T-helper 1 cell (primary cell): ENCODE data around the gene VSNL1.

Experiments
- DNase-seq, 5 donors: peaks; one replicate each; pipeline ENCODE4 v3.0.0-alpha.2; 2012 to 2020
- total RNA-seq, 4 donors: gene quantifications; one replicate each; lab custom pipeline; 2026; lab: John Stamatoyannopoulos, UW

VSNL1 gene
- 0 reads per million in 4 donors for total RNA-seq

DNA sequence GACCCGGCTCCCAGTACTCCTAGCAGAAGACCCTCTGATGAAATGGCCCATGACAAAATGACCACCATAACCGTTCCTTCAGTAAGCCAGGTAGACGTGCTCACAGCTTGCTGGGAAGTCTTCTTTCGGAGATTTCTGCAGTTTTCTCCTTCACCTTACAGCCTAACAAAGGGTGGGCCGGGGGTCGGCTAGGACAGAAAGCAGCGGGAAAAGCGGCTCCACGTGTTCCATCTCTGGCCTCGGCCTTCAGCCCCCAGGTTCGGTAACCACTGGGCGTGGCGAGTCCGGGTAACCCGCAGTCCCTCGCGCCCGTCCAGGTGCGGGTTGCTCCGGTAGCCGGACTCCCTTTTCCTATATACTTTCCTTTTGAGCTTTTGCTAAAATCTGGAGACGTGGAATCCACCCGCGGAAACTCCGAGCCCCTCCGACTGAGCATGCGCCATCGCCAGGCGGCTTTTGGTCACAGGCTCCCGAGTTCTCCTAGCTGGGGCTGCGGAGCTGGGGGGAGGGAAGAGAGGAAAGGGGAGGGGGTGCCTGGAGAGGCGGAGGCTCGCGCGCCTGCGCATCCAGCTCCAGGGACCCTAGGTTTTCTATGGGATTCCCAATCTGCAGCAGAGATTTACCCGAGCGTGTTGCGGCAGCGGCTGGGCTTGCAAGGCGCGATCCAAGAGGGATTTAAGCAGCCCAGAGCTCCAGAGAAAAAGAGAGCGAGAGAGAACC is at the start of gene VSNL1:
Gene VSNL1, plus strand, starts transcription at position 604 of the 720 bp plus-strand sequence. CDS start 51,379 bp downstream, outside the sequence.
- no peak for DNase-seq

DNA sequence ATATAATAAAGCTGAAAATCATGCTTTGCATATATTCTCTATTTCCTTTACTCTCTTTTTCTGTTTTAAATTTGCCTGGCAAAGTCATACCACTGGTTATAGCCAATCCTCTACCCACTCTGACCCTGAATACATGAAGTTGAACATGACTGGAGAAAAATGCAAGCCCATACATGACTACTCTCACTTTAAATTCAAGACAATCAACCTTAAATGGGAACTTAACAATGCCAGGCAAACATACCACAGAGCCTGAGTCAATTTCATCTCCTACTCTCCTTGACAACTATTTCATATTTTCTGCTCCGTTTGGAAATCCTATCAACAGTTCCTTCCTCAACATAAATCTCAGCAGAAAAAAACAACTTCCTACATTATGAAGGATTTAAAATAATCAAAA is 44.9 kb upstream of the VSNL1 start:
- DNase-seq: no peak

DNA sequence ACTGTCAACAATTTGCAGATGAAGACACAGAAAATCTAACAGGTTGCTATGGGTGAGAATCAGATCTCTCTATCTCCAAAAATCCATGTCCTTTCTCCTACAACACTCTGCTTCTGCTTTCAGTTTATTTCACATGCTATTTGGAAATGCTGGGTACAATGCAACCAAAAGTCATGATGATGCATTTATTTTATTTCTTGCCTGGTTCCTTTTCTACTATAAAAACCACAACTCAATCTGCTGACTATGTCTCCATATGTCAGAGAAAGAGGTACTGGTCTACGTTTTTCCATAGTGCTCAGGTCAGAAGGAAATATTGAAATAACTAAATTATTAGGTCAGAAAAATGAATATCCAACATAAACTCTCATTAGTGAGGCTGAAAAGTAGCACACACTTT is 42.8 kb upstream of the VSNL1 start:
- no peak for DNase-seq

DNA sequence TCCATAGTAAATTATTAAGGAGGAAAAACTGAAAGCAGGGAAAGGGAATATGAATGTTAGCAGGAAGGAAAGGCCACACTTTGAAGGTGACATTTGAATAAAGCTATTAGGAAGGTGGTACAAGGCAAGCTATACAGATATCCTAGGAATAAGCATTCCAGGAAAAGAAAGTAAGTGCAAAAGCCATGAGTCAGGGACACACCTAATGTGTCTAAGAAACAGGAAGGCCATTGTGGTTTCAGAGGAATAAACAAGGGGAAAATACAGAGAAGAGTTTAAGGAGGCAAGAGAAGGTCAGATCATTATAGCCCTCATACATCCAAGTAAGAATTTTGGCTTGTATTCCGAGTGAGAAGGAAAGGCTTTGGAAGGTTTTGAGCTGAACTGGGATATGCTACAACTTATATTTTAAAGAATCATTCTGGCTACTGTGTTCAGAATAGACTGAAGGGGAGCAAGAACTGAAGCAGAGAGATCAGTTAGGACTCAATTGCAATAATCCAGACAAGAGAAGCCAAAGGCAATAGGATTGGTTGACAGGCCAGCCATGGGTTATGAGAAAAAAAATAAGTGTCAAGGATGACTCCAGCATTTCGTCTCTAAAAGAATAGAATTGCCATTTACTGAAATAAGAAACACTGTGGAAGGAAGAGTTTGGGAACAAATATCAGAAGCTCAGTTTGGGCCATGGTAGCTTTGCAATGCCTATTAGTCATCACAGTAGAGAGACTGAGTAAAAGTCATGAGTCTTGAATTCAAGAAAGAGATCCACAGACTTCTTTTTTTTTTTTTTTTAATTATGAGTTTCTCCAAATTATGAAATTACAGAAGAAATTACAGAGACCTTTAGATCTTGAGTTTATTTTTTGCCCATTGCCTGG is 33.5 kb upstream of the VSNL1 start:
- DNase-seq: no peak

DNA sequence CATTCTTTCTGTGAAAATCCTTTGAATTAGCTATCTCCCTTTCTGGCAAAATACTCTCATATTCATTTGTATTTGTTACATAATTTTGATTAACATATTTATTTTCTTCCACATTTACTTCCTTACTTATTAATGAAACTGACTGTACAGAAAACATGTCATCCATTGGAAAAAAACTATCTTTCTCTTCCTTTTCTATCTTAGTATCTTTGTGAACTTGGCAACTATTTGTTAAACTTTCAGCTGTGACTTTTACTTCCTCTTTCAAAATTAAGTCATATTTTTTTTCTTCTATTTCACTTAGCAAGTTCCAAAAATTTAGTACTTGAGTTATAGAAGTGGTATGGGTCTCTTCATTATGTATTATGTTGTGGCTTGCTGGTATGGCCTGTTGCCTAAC is 24.8 kb upstream of the VSNL1 start:
- no peak for DNase-seq

DNA sequence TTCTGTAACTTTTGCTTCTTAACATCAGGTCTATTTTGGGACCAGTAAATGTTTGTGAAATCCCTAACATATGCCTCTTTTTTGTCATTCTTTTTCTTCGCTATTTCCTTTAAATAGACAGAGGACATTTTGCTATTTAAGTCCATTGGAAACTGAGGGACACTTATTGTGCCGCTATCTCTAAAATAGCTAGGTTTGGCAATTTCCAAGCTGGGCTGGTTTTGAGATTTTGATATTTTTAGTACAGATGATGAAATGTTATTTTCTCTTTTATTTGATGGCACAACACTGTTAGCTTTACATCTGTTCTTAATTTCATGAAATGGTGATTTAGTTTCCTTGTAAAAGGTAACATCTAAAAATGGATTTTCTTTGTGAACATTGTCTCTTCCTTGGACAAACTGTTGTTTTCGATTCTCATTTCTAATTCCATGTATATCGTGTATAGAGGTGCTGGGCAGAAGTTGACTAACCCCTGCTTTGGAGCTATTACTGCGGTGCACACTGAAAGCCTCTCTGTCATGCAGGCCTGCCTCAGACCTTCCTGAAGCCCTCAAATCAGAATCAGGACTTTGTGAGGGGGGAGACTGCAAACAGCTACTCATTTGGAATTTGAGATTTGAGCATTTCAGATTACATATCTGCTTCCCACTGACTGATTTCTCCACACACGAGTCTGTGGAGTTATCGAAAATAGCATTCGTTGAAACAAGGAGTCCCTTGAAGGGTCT is 22.9 kb upstream of the VSNL1 start:
- DNase-seq: no peak

DNA sequence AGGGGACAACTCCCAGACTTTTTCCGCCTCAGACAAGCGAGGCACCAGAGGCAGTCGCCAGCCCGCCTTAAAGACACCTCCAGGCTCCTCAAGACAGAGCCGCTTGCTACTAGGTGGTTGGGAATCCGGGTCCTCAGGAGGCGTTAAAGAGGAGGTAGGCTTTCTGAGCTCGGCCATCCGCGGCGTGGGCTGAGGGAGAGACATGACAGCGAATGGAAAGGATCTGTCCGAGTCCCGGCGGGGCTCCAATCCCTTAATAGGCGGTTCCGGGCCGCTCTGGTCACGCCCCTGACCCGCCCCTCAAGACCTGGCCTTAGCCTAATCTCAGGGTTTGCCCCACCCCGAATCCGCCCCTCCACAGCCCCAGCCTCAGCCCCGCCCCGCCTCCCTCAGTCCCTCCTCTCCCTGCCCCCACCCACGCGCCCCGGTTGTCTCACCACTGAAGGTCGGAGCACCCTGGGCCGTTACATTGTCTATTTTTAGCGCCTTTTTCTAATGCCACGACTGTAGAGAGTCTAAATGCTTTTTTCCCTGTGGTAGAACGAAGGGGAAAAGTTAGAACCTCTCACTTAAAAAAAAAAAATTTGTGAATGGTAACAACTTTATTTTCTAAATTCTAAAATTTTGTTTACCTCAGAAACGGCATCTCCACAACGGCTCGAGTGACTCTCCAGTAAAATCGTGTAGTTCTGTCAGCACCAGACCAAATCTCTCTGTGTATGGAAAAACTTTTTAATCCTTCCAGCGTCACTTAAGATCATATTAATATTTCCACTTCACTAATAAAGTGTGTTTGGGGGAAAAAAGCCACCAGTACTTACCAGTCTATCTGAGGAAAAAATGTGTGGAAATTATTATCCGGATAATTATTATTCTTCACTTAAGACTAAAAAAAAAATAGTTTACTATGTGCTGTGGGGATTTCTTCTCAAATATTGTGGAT is 22.0 kb upstream of the VSNL1 start, which contains the start of gene RAD51AP2:
Gene RAD51AP2, minus strand, starts transcription at position 229 of the 943 bp plus-strand sequence. Its CDS starts 25 bp downstream, at position 204.
- DNase-seq: peak in 1 of 5 donors; percentile 1

DNA sequence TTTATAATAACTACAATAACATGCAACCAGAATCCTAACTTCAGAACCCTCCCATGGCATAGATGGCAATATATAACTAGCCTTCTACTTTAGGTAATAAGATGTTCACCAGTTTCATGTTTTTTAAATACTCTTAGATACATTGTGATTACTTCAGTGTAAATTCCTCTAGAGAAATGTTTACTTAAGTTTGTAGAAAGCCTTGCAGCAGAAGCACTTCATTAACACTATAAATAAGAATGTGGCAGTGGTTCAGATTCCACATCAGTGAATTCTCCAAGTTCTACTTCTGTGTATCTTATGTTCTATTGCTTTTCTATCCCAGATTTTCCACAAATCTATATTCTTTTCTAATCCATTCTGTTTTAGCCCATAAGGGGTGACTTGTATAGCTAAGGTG is 21.0 kb upstream of the VSNL1 start:
- no peak for DNase-seq

DNA sequence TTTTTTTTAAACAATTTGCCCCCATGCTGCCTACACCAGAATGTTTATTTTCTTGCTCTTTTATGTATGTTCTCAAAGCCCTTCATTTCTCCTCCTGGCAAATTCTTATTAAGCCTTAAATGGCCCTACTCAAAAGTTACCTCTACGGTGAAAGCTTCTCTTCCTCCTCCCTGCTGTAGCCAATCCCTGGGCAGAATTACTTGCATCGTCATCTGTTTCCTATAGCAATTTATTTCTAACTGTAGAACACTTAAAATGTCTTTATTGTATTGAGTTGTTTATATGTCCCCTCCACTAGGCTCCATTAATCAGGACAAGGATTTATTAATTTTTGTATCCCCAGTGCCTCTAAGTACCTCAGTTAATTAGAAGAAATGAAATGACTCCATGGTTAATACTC is 19.7 kb upstream of the VSNL1 start:
- no peak for DNase-seq

DNA sequence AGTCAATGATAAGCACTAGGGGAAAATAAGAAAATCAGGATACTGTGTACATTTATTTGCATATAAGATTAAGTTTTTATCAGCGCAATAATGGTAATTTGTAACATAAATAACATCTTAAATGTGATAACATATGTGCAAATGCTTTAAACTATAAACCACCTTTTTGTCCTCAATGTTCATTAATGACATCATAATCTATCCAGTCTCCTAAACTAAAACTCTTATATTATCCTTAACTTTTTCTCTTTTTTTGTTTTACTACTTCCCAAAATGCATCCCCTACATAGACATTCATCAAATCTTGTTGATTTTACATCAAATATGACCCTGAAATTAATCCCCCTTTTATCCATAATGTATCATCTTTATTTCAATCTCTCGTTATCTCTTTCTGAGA is 18.9 kb upstream of the VSNL1 start:
- DNase-seq: no peak

DNA sequence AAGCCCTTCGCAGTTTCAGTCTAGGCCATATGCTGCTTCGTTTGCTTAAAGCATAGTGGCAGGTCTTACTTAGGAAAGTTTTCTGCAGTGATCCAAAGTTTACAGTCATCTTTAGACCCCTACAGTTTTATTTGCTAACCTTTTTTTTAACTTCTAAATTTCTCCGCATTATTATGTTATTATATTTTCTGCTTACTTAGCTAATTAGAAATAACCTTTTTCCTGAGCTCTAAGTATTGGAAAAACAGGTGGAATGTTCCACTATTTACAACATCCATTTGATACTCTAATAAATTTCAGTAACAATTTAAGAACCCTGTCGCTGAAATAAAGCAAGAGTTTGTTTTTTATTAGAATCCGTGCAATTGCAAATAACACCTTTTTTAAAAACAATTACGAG is 18.2 kb upstream of the VSNL1 start:
- no peak for DNase-seq

DNA sequence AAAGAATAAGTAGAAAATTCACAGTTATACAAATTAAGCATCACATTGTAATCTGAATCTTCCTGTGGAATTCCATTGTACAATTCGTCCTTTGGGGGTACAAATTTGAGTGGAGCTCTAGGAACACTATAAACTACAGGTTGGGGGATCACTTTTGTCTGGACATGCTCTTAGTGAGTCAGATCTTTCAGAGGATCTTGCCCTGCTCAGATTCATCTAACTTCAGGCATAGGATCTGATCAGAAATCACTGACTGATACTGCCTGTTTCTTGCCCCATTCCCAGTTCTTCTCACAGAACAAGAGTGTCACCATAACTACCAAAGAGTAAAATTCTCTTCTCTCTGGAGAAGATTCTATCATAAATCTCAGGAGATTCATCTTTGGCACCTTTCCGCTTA is 10.7 kb upstream of the VSNL1 start:
- DNase-seq: no peak

DNA sequence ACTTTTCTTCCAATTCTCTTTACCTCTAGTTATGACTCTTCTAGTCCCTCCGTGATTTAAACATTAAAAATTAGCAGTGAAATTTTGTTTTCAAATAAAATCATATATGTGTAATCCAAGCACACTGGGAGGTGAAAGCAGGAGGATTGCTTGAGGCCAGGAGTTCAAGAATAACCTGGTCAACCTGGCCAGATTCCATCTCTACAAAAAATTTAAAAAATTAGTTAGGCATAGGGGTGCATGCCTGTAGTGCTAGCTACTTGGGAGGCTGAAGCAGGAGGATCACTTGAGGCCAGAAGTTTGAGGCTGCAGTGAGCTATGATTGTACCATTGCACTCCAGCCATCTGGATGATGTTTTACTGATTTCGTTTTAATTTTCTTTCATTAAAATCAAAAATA is 7.0 kb upstream of the VSNL1 start:
- DNase-seq: no peak

DNA sequence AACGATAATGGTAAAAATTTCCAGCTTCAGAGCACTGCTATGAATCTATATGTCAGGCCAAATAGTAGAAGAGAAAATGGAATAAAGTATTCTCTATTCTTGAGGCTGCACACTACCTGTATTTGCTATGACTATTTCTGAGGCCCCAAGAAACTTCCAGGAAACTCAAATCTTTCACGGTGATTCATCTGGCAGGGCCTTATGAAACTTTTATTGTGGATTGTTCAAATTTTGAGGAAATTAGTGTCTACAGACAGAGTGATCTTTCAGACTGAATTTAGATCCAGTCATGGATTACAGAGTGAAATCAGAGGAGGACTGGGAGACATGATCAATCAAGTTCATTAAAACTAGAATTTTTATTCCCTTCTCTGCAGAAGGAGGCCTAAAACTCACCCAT is 4.1 kb upstream of the VSNL1 start:
- no peak for DNase-seq

DNA sequence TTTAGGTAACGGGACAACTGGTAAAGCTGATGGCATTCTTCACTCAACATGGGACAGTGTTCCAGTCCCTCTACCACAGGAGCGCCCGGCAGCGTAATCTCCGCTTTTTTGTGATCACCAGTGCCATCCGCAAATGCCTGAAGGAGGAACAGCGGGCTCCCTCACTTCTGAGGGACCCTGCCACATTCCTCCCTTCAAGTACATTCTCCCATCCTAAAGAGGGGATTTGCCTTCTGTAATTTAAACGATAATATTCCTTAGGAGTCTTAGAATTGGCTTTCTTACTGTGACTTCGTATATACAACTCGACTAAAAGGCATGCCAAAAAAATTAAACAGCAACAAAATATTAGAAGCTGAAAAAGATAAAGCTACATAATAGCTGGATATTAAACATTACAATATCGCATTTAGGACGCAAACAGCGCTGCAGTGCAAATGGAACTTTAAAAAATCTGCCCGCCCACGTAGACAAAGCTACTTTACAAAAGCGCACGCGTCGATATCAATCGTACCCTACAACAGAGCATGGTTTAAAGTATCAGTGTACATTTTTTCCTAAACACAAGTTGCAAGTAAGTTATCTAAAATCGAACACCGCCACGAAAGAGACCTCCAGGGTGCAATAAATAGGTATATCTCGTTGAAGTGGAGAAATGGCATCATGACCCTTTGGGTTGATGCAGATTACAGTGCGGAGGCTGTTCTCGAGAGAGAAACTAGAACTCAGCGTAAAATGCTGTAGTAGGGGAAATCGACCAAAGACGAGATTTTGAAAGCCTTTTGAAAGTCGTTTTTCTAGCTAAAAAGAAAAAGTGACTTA is 2.3 kb upstream of the VSNL1 start:
- DNase-seq: no peak

DNA sequence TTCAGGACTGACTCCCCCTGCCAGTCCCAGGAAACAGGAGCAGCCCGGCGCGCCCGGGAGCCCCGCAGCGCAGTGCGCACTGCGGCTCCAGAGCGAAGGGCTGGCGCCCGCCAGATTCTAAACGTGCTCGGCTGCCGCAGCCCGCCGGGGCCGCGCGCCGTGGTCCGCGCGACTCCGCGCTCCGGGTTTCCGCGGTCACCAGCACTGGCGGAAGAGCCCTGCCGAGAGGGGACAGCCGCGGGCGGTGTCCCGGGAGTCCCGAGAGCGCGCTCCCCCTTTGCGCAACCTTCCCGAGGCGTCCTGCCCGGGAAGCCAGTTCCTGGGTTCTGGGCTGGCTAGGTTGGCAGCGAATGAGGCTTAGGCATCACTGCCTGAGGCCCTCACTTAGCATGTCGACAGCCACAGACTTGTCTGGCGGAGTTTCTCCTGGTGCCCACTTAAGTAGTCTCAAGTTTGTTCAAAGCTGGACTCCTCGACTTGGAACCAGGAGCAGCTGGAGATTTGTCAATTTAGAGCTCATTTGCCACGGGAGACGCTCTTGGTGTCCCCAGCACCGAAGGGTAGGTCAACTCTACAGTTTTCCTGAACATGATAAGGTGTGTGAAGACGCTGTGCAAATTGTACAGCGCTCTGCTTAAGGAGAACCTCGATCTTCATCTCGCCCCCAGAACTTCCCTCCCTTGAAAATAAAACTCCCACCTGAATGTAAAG is 1.5 kb upstream of the VSNL1 start:
- no peak for DNase-seq

DNA sequence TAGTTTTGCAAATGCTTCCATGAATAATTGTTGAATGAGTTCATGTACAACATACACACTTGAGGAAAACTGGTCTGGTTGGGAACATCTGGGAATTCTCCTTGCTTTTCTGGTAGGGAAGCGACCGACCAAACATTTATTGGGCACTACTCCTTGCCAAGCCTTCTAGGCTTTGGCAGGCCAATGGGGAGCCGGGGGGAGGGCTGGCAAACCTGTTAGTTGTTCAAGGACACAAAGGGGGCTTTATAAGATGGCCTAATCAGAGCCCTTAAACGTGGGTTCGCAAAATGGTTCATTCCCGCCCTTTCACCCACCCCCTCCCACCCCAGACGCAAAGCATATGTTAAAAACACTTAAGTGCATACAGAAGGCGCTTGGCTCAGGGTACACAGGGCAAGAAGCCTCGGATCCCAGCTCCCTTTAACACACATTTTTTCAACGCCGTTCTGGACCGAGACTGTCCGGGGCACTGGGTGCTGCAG is 844 bp upstream of the VSNL1 start:
- no peak for DNase-seq

DNA sequence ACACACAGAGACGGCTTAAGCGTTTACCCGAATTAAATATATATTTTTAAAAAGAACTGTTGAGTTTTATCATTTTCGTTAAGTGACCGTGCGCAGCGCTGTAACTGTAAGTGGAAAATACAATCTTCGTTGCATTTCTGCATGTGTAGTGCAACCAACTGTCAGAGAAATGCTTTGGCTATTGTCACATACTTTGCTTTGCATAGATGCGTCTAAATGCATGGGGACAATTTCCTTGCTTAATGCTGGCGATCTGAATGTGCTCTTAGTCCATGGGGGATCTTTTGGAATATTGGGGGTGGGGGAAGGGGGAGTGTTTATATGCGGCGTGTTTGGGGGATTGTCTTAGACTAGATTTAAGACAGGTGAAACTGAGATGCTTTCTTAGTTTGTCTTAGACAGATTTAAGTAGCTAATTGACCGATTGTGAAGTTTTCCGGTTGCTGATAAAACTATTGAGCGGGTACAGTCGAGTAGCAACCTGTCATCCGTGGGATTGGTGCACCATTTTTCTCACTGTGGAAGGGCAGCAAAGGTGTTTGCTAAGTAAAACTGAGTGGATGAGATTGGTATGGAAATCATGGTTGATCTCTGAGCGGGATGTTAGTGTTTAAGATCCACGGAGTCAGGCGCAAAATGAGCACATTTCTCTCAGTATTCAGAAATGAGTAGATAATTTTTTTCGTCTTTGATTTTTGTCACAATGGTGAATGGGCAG is 476 bp downstream of the VSNL1 start:
- no peak for DNase-seq

DNA sequence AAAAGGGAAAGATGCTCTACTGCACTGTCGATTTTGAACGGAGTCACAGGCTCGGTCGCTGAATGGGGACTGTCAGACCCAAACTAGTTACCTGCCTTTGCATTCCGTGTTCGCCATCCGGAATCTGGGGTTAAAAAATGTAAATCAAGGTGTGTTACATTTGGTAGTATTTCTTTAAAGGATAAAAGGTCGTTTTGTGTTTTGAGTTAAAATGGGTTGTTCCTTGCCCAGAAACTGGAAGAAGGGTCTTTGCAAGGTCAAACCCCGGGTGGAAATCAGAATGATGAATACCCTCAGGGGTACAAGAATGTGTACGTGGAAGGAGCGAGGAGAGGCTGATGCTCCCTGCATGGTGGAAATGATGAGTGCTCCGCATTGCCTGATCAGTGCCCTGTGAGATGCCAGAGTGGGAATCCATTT is 1.0 kb downstream of the VSNL1 start:
- DNase-seq: no peak

DNA sequence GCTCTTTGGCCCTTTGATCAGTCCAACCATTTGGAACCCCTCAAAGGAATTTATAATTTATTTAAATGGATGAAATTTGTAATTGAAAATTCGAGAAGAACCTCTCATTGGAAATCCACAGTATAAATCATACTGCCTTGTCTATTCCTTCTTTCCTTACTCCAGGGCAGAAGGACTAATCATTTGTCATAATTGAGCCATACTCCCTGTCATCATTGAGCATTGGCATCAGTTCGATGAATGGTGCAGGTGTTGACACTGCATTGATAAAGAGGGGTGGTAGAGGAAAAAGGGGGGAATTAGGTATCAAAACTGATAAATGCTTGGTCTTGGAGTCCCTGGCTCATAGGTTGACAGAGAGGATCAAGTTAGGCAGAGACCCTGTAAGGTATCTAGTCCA is 2.0 kb downstream of the VSNL1 start:
- DNase-seq: no peak
